GM21576 (cell line): ENCODE data around the gene ADH1B.
"Not testable (repeated sequence)": the region's sequence is repeated elsewhere in the genome, so short reads cannot be mapped to it uniquely, and the experiment has no call there.

Source experiments
- ATAC-seq: cut with Tn5 transposase; IDR thresholded peaks from one replicate; pipeline ENCODE4 v1.9.1; 2021; ENCODE audit warnings: mild to moderate bottlenecking, moderate library complexity; ENCODE audit not compliant: unreplicated experiment

Gene ADH1B

DNA sequence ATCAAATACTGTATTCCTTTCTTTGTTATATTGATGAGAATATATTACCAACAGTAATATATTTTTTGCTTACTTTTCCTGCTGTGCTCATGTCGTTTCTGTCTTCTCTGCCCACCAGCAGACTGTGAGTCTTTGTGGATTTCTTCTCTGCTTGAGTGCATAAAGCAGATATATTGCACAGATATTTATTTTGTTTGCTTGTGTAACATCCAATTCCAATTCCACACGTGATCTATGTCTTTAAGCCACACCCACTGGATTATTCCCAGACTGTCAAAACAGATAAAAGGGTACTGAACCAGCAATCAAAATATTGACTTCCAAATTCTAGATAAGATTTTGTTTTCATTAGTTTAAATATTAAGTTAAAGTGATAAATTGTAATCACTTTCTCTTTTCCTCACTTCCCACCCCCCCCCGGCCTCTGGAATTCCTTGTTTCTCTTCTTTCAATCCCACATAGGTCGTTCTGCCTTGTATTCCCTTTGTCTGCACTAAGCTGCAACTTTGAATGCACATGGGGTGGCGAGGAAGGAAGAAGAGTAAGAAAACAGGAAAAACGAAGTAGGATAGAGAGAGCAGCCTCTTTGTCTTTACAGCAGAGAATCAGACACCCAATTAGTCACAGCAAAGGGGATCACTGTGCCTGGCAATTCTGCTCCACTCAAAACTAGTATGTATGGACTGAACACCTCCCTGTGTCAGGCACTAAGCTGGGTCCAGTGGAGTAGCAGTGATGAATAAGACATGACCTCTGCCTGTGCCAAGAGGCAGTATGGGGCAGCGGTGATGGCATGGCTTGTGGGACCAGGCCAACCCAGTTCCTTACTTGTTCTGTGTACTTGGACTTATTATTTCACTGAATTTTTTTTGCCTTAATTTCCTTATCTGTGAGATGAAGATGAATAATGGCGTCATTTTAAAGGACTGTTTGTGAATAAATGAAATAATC lies at the start of gene ADH1B:
Gene ADH1B (minus strand): TSS at position 161 of the 951 bp plus-strand sequence. CDS start 70 bp downstream, at position 91.
- ATAC-seq = no peak

DNA sequence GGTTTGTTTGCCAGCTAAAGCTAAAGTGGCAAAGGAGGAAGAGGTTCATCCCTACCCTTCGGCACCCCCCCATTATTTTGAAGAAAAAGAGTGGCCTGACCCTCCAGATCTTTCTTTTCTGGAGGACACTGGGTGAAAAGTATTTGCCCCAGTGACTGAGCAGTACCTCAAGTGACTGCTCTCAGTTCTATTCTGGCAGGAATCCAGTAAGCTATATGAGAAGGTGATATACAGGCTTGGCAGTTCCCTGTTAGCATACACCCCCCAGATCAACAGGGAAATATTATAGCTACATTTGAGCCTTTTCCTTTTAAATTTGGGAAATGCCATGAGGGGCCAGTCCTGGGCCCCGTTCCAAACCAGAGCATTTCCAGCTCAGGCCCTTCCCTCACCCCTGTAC lies 46.6 kb upstream of the ADH1B start:
- not testable (repeated sequence) for ATAC-seq

- no peak for ATAC-seq
These were observed 45.3 kb upstream of the ADH1B start for GRCh38 chr4:99366491-99366890.

- ATAC-seq = no peak
These were observed 41.6 kb upstream of the ADH1B start for GRCh38 chr4:99362768-99363167.

- no peak for ATAC-seq
These were observed 40.7 kb upstream of the ADH1B start for GRCh38 chr4:99361899-99362275.

- no peak for ATAC-seq
These were observed 40.2 kb upstream of the ADH1B start for GRCh38 chr4:99361268-99361898.

DNA sequence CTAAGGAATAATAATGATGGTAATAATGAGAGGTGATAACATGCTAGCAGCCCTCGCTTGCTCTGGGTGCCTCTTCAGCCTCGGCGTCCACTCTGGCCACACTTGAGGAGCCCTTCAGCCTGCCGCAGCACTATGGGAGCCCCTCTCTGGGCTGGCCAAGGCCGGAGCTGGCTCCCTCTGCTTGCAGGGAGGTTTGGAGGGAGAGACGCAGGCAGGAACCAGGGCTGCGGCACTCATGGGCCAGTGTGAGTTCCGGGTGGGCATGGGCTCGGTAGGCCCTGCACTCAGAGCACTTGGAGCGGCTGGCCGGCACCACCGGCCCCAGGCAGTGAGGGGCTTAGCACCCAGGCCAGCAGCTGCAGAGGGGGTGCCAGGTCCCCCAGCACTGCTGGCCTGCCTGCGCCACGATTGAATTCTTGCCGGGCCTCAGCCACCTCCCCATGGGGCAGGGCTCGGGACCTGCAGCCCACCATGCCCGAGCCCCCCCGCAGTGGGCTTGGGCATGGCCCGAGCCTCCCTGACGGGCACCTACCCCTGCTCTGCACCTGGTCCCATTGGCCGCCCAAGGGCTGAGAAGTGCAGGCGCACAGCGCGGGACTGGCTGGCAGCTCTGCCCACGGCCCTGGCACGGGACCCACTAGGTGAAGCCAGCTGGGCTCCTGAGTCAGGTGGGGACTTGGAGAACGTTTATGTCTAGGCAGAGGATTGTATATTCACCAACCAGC lies 38.4 kb upstream of the ADH1B start:
- ATAC-seq = no peak

DNA sequence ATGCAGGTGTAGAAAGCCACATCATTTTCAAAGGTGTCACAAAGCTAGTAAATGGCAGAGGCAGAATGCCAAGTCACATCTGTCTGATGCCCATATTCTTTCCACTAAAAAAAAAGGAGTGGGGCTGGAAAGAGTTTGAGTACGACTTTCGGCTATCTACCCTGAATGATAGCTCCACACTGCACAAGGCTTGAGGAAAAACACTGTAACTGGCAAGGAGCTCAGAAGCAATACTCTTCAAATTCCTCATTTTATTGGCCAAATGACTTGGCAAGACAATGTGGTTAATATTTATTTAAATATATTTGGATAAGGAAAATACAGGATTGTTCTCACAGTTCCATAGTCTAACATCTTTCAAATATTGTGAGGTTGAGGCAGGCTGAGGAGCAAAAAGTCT lies 36.7 kb upstream of the ADH1B start:
- ATAC-seq = no peak

- ATAC-seq = no peak
These were observed 35.8 kb upstream of the ADH1B start for GRCh38 chr4:99356992-99357391.

DNA sequence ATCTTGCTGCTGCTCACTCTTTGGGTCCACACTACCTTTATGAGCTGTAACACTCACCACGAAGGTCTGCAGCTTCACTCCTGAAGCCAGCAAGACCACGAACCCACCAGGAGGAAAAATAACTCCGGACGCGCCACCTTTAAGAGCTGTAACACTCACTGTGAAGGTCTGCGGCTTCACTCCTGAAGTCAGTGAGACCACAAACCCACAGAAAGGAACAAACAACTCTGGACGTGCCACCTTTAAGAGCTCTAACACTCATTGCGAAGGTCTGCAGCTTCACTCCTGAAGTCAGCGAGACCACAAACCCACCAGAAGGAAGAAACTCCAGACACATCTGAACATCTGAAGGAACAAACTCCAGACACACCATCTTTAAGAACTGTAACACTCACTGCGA lies 34.9 kb upstream of the ADH1B start:
- not testable (repeated sequence) for ATAC-seq

DNA sequence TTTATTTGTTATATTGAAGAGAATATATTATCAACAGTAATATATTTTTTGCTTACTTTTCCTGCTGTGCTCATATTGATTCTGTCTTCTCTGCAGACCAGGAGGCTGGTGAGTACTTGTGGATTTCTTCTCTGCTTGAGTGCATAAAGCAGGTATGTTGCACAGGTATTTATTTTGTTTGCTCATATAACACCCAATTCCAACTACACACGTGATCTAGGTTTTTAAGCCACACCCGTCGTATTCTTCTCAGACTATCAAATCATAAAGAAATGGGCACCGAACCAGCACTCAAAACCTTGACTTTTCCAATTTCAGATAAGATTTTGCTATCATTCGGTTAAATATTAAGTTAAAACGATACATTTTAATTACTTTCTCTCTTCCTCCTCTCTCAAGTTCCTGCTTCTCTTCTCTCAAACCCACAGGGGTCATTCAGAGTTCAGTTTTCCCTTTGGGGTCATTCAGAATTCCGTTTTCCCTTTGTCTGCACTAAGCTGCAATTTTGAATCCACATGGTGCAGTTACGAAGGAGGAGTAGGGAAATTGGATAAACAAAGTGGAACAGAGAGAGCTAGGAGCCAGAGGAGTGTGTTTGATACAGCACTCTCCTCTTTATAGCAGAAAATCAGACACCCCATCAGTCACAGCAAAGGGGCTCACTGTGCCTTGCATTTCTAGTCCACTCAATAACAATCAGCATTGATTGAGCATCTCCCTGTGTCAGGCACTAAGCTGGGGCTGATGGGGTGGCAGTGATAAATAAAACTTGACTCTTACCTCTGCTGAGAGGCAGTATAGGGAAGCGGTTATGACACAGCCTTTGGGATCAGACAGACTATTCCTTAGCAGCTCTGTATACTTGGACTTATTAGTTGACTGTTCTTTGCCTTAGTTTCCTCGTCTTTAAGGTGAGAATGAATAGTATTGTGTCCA lies 31.7 kb upstream of the ADH1B start, which contains the start of gene ADH1C:
Gene ADH1C (minus strand): TSS at position 145 of the 936 bp plus-strand sequence. CDS start 71 bp downstream, at position 74.
- ATAC-seq = no peak

- no peak for ATAC-seq
These were observed 30.3 kb upstream of the ADH1B start for GRCh38 chr4:99351487-99351886.

- no peak for ATAC-seq
These were observed 28.1 kb upstream of the ADH1B start for GRCh38 chr4:99349338-99349737.

- ATAC-seq = not testable (repeated sequence)
These were observed 21.4 kb upstream of the ADH1B start for GRCh38 chr4:99342624-99343023.

GRCh38 chr4:99341426-99341825 lies 20.2 kb upstream of the ADH1B start:
- ATAC-seq = no peak

DNA sequence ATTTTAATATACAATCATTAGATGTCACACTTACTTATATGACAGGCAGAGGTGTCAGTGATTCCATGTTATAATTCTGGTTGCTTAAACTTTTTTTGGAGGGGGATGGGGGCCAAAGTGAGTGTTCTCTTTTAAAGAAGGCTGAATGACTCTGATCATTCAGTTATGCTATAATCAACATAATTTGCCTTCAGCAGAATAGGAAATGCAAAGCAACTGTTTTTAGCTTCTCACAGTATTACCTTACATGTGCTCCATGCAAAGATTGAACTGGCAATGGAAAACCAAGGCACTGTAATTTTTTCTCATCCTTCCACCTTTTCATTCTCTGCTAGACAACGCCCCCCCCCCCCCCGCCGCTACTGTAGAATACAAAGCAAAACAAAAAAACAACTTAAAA lies 18.0 kb upstream of the ADH1B start:
- no peak for ATAC-seq

GRCh38 chr4:99336553-99336952 lies 15.4 kb upstream of the ADH1B start:
- no peak for ATAC-seq

- ATAC-seq = no peak
These were observed 13.7 kb upstream of the ADH1B start for GRCh38 chr4:99334880-99335279.

- ATAC-seq = no peak
These were observed 9.4 kb upstream of the ADH1B start for GRCh38 chr4:99330648-99331047.

DNA sequence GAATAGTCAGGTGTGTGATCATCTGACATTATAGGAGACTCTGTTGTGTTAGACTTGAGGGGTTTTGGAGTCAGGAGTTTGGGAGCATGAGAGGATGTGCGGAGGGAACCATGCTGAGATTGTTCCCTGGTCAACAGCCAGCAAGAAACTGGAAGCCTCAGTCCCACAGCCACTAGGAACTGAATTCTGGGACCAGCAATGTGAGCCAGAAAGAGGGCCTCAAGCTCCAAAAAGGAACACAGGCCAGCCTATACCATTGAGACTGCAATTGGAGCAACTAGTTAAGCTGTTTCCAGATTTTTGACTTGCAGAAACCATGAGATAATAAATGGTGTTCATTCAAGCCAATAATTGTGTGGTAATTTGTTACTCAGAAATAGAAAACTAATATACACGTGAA lies 8.7 kb upstream of the ADH1B start:
- no peak for ATAC-seq
